ENCODE data around the gene MTMR10.
A peak's percentile ranks its signal among the peaks of the same experiment; 100 is the strongest.

Gene MTMR10

GRCh38 chr15:30929064-30929669, 62.3 kb downstream of the MTMR10 start:
- H3K4me3 ChIP-seq (ENCODE audit: low read length): no peak overlapping the region
- no peak for DNase-seq (ENCODE audit: low read depth)
- TF ChIP-seq CTCF (conservative IDR thresholded peaks at IDR 0.05; ENCODE audit: low read length): no peak

GRCh38 chr15:30928076-30928475, 63.4 kb downstream of the MTMR10 start:
- no peak for DNase-seq (ENCODE audit: low read depth)
- no peak overlapping the region for H3K4me3 ChIP-seq (ENCODE audit: low read length)
- TF ChIP-seq CTCF (conservative IDR thresholded peaks at IDR 0.05; ENCODE audit: low read length): no peak

- no peak for TF ChIP-seq CTCF (conservative IDR thresholded peaks at IDR 0.05; ENCODE audit: low read length)
These were observed 64.2 kb downstream of the MTMR10 start for GRCh38 chr15:30927148-30927761.

GRCh38 chr15:30926161-30926560, 65.3 kb downstream of the MTMR10 start:
- no peak overlapping the region for H3K4me3 ChIP-seq (ENCODE audit: low read length)
- TF ChIP-seq CTCF (conservative IDR thresholded peaks at IDR 0.05; ENCODE audit: low read length): no peak
- no peak for DNase-seq (ENCODE audit: low read depth)

More at GRCh38 chr15:30927148-30927761, 64.2 kb downstream of the MTMR10 start:
- no peak overlapping the region for H3K4me3 ChIP-seq (ENCODE audit: low read length)
- DNase-seq (ENCODE audit: low read depth): no peak

GRCh38 chr15:30925686-30926085, 65.7 kb downstream of the MTMR10 start:
- H3K4me3 ChIP-seq (ENCODE audit: low read length): no peak overlapping the region
- no peak for DNase-seq (ENCODE audit: low read depth)
- TF ChIP-seq CTCF (conservative IDR thresholded peaks at IDR 0.05; ENCODE audit: low read length): no peak

GRCh38 chr15:30924353-30924752, 67.1 kb downstream of the MTMR10 start:
- TF ChIP-seq CTCF (conservative IDR thresholded peaks at IDR 0.05; ENCODE audit: low read length): no peak
- DNase-seq (ENCODE audit: low read depth): peak; percentile 85
- no peak overlapping the region for H3K4me3 ChIP-seq (ENCODE audit: low read length)

GRCh38 chr15:30923429-30923828, 68.0 kb downstream of the MTMR10 start:
- TF ChIP-seq CTCF (conservative IDR thresholded peaks at IDR 0.05; ENCODE audit: low read length): no peak
- DNase-seq (ENCODE audit: low read depth): no peak
- H3K4me3 ChIP-seq (ENCODE audit: low read length): no peak overlapping the region

All from AG10803 (cell line).